HuH-7.5 (cell line): ENCODE results near the gene AGPS.

Experiments
- DNase-seq: peaks from one replicate; pipeline ENCODE4 v3.0.0; 2011; ENCODE audit warnings: low spot score

The AGPS gene

DNA sequence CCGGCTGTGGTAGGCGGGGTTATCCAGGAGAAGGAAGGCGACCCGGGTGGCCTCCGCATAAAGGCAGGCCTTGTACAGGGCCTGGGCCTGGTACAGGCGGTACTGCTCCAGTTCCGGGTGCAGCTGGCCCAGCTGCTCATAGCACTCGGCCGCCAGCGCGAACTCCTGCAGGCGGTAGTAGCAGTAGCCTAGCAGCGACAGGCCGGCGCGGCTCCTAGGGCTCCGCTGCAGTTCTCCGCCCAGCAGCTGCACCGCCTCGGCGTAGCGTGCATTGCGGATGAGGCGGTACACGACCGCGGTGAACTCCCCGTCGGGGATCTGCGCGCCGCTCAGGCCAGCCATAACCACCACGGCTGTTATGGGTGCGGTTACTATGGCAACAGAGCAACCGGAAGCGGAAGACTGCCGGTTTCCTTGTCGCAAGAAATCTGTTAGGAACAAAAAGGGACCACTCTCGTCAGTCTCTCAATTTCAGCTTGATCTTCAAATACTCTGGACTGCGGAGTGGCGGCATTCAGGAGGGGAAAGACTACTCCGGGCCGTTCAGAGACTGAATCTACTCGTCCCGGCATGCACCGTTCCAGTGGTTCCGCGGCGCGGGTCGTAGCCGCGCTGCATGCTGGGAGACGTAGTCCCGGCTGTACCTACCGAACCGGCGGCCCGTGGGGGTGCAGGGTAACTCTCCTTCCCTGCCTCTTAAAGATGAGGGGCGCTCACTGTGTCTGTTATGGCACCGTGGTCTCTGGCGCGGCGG is 160.0 kb downstream of the AGPS start:
- DNase-seq: peak; percentile 83

DNA sequence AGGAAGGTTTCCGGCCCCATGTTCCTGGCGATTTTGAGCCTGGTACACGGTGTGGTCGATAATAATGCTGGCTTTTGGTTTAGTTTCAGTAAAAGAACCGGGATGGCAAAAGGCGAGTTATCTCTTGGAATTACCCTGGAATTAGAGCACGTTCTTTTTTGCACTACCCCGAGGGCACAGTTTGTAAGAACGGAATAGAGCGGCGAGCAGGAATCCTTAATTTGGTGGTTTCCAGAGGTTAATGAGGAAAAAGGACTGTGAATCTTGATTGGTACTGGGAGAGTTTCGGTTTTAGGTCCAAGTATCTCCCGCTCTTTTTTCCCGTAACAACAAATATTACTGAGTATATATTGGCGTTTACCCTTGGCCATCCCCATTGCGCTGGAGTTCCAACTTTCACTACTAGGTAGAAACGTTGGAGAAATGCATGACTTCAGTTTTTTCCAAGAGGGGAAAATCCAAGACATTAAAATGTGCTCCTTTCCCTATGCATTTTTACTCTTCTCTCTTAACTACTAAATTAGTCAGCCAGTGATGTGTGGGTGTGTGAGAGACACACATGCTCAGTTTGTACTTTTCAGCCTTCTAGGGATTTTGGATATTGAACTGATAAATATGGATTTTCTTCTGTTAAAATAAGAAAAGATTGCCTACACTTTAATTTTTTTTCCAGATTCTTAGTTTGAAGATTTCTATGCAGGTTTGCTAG is 160.8 kb downstream of the AGPS start:
- DNase-seq: no peak

DNA sequence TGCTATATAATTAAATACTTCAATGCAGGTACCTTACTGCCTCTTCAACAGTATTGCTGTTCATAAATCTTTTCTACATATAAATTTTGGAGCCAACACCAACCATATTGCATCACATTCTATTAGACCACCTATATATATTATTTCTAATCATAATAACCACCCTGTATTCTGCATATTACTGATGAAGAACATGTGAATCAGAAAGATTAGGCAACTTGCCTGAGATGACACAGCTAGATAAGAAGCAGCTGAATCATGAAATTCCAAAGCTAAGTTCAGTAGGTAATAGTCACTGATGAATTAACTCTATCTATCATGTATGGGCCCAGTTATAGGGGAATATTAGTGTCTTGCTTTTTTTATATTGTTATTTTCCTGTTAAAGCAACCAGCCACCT is 161.8 kb downstream of the AGPS start:
- no peak for DNase-seq

- DNase-seq: no peak
These were observed 163.6 kb downstream of the AGPS start for GRCh38 chr2:177556153-177556552.

- DNase-seq: no peak
These were observed 165.2 kb downstream of the AGPS start for GRCh38 chr2:177557794-177558193.

GRCh38 chr2:177559638-177560037 is 167.1 kb downstream of the AGPS start:
- DNase-seq: no peak

DNA sequence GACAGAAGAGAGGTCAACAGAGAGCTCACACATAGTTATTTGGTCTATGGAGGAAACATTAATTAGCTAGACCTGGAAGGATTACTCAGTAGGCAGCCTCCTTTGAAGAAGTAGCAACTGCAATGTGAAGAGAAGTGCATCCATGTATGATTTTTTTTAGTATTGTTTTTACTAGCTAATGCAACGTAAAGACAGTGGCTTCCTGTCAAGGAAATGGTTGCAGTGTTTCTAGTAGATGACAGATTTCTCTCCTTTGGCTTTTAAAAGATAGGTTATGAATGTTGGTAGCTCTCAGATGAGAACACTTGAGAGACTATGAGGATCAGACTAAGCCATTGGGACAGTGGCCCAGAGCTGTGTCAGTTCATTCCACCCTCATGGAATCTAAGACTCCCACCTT is 175.8 kb downstream of the AGPS start:
- no peak for DNase-seq

- no peak for DNase-seq
These were observed 176.3 kb downstream of the AGPS start for GRCh38 chr2:177568893-177569292.

DNA sequence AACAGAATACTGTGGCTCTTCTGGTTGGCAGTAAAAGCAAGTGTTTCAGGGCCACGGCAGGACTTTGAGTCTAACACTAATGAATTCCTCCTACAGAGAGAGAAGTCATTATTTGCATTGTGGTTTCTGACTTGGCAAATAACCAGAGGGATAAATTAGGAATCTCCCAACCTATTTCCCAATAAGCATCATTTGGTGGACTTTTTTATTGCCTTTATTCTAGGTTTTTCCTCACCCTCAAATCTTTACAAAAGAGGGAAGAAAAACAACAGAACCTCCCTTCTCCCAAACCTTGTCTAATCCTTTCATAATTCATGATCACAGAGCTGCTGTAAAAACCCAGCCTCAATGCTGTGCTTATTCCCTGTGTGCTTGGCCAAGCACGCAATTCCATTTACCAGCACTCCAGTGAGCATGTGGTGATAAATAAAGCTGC is 179.7 kb downstream of the AGPS start:
- DNase-seq: peak; percentile 36

DNA sequence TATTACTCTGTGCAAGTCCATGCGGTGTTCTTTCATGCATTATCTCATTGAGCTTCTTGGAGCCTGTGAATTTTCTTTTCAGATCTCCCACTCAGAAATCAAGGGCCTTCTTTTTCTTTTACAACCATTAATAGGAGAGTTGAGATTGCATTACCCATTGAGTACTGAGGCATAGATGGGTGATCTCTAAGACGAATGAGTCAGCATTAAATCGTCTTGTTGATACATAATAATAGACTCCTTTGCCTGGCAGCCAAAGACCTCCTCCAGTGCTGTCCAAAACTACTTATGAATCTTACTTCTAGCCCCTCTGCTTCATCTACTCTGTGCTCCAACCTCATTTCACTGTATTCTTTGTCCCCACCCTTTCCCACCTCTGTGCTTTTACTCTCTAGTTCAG is 180.5 kb downstream of the AGPS start:
- no peak for DNase-seq

DNA sequence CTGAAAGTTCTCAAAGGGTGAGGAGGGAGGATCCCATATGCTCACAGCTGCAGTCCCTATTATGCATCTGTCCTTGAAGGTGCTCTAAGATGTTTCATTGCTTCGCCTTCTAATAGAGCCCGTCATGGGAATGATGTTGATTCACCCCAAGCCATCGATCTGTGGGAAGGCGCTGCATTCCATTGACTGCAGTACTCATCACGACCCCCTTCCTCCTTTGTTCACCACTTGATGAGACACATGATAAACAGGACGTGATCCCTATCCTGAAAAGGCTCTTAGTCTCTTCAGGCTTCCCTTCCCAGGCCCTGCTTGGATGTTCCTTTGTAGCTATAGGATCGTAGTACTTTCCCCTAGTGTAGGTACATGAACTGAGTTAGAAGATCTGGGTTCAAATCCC is 181.8 kb downstream of the AGPS start:
- no peak for DNase-seq

DNA sequence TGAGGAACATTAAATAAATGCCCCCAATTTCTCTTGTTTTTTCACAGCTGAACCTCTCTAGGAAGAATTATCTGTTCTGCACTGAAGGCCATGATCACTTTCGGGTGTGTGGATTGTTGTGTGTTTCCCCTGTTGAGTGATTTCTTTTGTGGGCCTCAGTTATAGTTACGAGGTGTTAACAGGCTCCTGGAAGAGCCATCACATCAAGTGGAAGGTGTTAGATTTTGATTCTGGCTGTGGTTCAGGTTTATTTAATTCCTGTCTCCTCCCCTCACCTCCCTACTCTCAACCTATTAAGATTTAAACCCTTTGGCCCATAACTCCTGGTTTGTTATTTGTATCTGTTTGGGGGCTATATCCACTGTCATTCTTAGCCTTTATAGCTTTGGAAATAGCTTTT is 182.8 kb downstream of the AGPS start:
- no peak for DNase-seq

GRCh38 chr2:177577075-177577474 is 184.5 kb downstream of the AGPS start:
- no peak for DNase-seq

GRCh38 chr2:177578454-177578853 is 185.9 kb downstream of the AGPS start:
- DNase-seq: no peak

- peak; percentile 39 for DNase-seq
These were observed 187.0 kb downstream of the AGPS start for GRCh38 chr2:177579486-177580036.

DNA sequence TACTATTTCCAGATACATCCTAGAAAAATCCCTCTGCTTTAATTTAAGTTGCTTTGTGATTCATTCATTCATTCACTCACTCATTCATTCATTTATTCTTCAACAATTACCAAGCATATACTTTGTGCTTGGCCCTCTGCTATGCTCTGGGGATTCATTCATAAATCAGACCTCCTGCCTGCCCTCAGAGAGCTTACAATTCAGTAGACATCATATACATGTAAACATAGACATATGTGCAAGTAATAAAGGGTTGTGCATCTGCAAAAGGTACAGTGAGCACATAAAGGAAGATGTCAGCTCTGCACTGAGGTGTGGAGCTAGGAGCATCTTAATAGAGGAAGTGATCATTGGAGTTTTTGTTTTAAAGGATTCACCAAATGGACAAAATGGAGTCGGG is 189.4 kb downstream of the AGPS start:
- no peak for DNase-seq

DNA sequence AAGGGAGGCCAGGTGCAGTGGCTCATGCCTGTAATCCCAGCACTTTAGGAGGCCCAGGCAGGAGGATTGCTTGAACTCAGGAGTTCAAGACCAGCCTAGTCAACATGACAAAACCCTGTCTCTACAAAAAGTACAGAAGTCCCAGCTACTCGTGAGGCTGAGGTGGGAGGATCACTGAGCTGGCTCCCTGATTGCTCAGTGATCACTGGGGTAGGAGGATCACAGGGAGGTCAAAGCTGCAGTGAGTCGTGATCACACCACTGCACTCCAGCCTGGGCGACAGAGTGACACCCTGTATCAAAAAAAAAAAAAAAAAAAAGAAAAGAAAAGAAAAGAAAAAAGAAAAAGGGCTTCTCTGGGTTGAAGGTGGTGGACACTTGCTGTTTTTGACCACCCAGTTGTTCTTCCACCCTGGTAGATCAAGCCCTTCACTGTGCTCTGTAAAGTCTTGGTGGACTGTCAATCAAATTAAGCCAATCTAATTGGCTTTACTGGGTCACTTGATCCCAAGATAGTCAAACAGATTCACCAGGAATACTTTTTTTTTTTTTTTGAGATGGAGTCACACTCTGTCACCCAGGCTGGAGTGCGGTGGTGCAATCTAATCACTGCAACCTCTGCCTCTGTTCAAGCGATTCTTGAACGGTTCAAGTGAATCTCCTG is 191.6 kb downstream of the AGPS start:
- no peak for DNase-seq

- no peak for DNase-seq
These were observed 192.8 kb downstream of the AGPS start for GRCh38 chr2:177585234-177585863.

GRCh38 chr2:177586154-177586553 is 193.6 kb downstream of the AGPS start:
- DNase-seq: no peak

DNA sequence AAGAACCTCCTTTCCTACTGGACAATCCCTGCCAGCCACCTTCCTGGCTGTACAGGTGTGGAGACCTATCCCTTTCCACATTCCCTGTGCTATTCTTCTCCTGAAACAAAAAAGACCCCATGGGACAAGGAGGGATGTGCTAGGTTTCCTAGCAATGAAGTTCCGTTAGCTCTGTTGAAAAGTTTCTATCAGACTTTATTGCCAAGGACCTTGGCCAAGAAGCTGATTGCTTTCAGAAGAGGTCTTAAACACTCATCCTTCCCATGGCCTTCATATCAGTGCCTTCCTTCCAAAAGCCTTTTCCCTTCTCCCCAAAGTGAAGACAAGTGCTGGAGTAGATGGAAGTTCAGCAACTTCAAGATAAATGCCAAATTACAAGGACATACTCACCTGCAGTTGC is 194.8 kb downstream of the AGPS start:
- no peak for DNase-seq

GRCh38 chr2:177588671-177589070 is 196.1 kb downstream of the AGPS start:
- no peak for DNase-seq

DNA sequence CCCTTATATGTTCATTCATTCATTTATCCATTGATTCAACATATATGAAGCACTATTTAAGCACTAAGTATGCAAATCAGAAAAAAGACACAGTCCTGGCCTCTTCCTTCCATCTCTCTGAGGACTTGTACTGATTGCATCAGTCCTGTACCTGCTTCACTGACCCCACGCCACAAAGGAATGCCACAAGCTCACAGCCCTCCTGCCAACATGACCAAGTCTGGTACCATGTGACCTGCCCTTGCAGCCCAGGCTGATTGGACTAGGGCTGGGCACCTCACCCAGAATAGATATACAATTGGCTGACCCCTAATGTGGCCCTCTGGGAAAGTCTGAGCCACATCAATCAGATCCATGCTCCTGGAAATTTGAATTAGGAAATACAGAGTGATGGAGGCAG is 196.6 kb downstream of the AGPS start:
- DNase-seq: no peak
